Panc1 (cell line): ENCODE data around the gene NOLC1.

Source experiments
- CTCF ChIP-seq: fragments of 450-650 bp; IDR thresholded peaks from 2 replicates; pipeline ENCODE4 v1.5.1; 2017; ENCODE audit warnings: mild to moderate bottlenecking
- POLR2AphosphoS5 ChIP-seq: IDR thresholded peaks from 2 replicates; pipeline ENCODE4 v1.6.1; 2012; ENCODE audit warnings: mild to moderate bottlenecking, low read depth, low read length, moderate library complexity
- REST ChIP-seq, 2 experiments: IDR thresholded peaks; 2 replicates each; pipeline ENCODE4 v1.6.1; 2011 to 2012; ENCODE audit warnings: low read depth in 2 of 2, control low read depth in 1 of 2, low read length in 1 of 2, mild to moderate bottlenecking in 1 of 2, moderate library complexity in 1 of 2; ENCODE audit not compliant: insufficient read depth in 1 of 2
- SIN3A ChIP-seq: IDR thresholded peaks from 2 replicates; pipeline ENCODE4 v1.6.1; 2012; ENCODE audit warnings: low read depth, mild to moderate bottlenecking, low read length, moderate library complexity, borderline replicate concordance; ENCODE audit not compliant: insufficient read depth

DNA sequence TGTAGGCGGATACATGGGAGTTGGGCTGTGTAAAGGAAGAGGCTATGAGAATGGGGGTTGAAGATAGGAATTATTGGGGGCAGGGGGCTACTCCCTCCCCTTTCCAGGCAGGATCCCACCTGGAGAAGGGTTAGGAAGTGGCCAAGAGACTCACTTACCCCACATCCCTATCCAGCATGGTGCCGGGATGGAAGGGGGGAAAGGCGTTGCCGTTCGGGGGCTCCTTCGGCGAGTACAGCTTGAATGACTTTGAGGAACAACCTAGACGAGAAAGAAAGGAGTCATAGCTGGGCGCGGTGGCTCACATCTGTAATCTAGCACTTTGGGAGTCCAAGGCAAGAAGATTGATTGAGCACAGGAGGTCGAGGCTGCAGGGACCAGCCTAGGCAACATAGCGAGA lies 40.9 kb upstream of the NOLC1 start:
- TF ChIP-seq REST (IDR thresholded peaks at IDR 0.05; ENCODE audit: insufficient read depth in 1 of 2, low read depth in 2 of 2, low read length in 1 of 2) (no peak), CTCF (no peak), SIN3A (no peak), POLR2AphosphoS5 (no peak)
